GM23338 (cell line): ENCODE data around the gene STIL. TPM values are rescaled to one million over a fixed set of nuclear protein-coding genes. Genes with fewer than 3 reads are reported as not detected.

Experiments
- ATAC-seq: fragments of 200-7000 bp; cut with Tn5 transposase; 3 replicates; pipeline ENCODE4 v1.9.1; 2020
- DNase-seq: peaks from one replicate; pipeline ENCODE4 v3.0.0-alpha.2; 2015; ENCODE audit warnings: low spot score
- H2AFZ ChIP-seq: fragments of 200-600 bp; sonication (generic); 2 replicates; pipeline ENCODE4 v1.8.0; 2016; ENCODE audit warnings: antibody characterized with exemption, mild to moderate bottlenecking, moderate library complexity
- H3F3A ChIP-seq: fragments of 200-600 bp; sonication (generic); replicated peaks from 2 replicates; pipeline ENCODE4 v1.8.0; 2017; ENCODE audit warnings: antibody characterized with exemption, mixed run types, low read depth
- H3K27ac ChIP-seq: fragments of 200-600 bp; sonication (generic); 2 replicates; pipeline ENCODE4 v1.6.1; 2016; ENCODE audit warnings: low read depth
- H3K27me3 ChIP-seq: fragments of 200-600 bp; sonication (generic); 2 replicates; pipeline ENCODE4 v1.8.0; 2016; ENCODE audit warnings: mild to moderate bottlenecking, mixed run types, moderate library complexity; ENCODE audit not compliant: insufficient read depth
- H3K36me3 ChIP-seq: fragments of 200-600 bp; sonication (generic); 2 replicates; pipeline ENCODE4 v1.8.0; 2016; ENCODE audit warnings: mild to moderate bottlenecking; ENCODE audit not compliant: insufficient read depth
- H3K4me1 ChIP-seq: fragments of 200-600 bp; sonication (generic); 2 replicates; pipeline ENCODE4 v1.8.0; 2016; ENCODE audit warnings: mild to moderate bottlenecking, moderate library complexity; ENCODE audit not compliant: insufficient read depth
- H3K4me2 ChIP-seq: fragments of 200-600 bp; sonication (generic); 2 replicates; pipeline ENCODE4 v1.7.1; 2017; ENCODE audit warnings: mixed run types
- H3K4me3 ChIP-seq: fragments of 200-600 bp; sonication (generic); 2 replicates; pipeline ENCODE4 v1.6.1; 2016; ENCODE audit warnings: mixed run types
- H3K79me2 ChIP-seq: fragments of 200-600 bp; sonication (generic); replicated peaks from 2 replicates; pipeline ENCODE4 v1.8.0; 2017; ENCODE audit warnings: mild to moderate bottlenecking; ENCODE audit not compliant: insufficient read depth
- H3K9me2 ChIP-seq: fragments of 200-600 bp; sonication (generic); 2 replicates; pipeline ENCODE4 v1.8.0; 2017; ENCODE audit not compliant: insufficient read depth
- H4K20me1 ChIP-seq: fragments of 200-600 bp; sonication (generic); replicated peaks from 2 replicates; pipeline ENCODE4 v1.8.0; 2017; ENCODE audit warnings: mild to moderate bottlenecking; ENCODE audit not compliant: insufficient read depth
- H3K27ac Mint-ChIP-seq: 2 replicates; pipeline ENCODE4 v1.8.0; 2020; ENCODE audit warnings: inconsistent platforms, mild to moderate bottlenecking, moderate library complexity, mixed read lengths
- H3K27me3 Mint-ChIP-seq: 3 replicates; pipeline ENCODE4 v1.8.0; 2022; ENCODE audit warnings: low read depth, mild to moderate bottlenecking, moderate library complexity, mixed read lengths, inconsistent platforms; ENCODE audit not compliant: insufficient read depth, poor library complexity
- H3K36me3 Mint-ChIP-seq: 3 replicates; pipeline ENCODE4 v1.8.0; 2021; ENCODE audit warnings: low read depth, mild to moderate bottlenecking, inconsistent platforms, moderate library complexity, mixed read lengths
- H3K4me1 Mint-ChIP-seq: 3 replicates; pipeline ENCODE4 v1.8.0; 2020; ENCODE audit warnings: mild to moderate bottlenecking, inconsistent platforms, mixed read lengths
- H3K4me3 Mint-ChIP-seq: 3 replicates; pipeline ENCODE4 v1.8.0; 2021; ENCODE audit warnings: moderate library complexity, mild to moderate bottlenecking, inconsistent platforms, mixed read lengths
- H3K9me3 Mint-ChIP-seq: 3 replicates; pipeline ENCODE4 v1.8.0; 2020; ENCODE audit warnings: moderate library complexity, mild to moderate bottlenecking, inconsistent platforms, mixed read lengths
- CREB1 ChIP-seq: fragments of 250-450 bp; sonication (Bioruptor Pico); IDR thresholded peaks from 2 replicates; pipeline ENCODE4 v1.5.0; 2020; ENCODE audit warnings: low read depth, mild to moderate bottlenecking, moderate library complexity
- ETS1 ChIP-seq: IDR thresholded peaks from 2 replicates; pipeline ENCODE4 v1.6.1; 2016; ENCODE audit warnings: antibody characterized with exemption
- EZH2 ChIP-seq: fragments of 200-600 bp; sonication (generic); IDR thresholded peaks from one replicate; pipeline ENCODE4 v1.8.0; 2017; ENCODE audit warnings: antibody characterized with exemption, mild to moderate bottlenecking, low read depth; ENCODE audit not compliant: unreplicated experiment
- EZH2phosphoT487 ChIP-seq: fragments of 200-600 bp; sonication (generic); IDR thresholded peaks from one replicate; pipeline ENCODE4 v1.8.1; 2018; ENCODE audit warnings: antibody characterized with exemption; ENCODE audit not compliant: unreplicated experiment
- JUNB ChIP-seq: IDR thresholded peaks from one replicate; pipeline ENCODE4 v1.6.1; 2016; ENCODE audit warnings: antibody characterized with exemption; ENCODE audit not compliant: unreplicated experiment
- NANOG ChIP-seq: IDR thresholded peaks from 2 replicates; pipeline ENCODE4 v1.6.1; 2016; ENCODE audit warnings: antibody characterized with exemption, borderline replicate concordance
- REST ChIP-seq: IDR thresholded peaks from one replicate; pipeline ENCODE4 v1.6.1; 2018; ENCODE audit warnings: antibody characterized with exemption; ENCODE audit not compliant: unreplicated experiment
- STAT1 ChIP-seq: IDR thresholded peaks from one replicate; pipeline ENCODE4 v1.6.1; 2016; ENCODE audit warnings: antibody characterized with exemption; ENCODE audit not compliant: unreplicated experiment
- ZNF331 ChIP-seq: fragments of 250-450 bp; sonication (Bioruptor Pico); IDR thresholded peaks from 2 replicates; pipeline ENCODE4 v1.5.0; 2020; ENCODE audit warnings: low read depth, mild to moderate bottlenecking, moderate library complexity
- ZNF462 ChIP-seq: fragments of 250-450 bp; sonication (Bioruptor Pico); IDR thresholded peaks from 2 replicates; pipeline ENCODE4 v1.5.0; 2020; ENCODE audit warnings: mild to moderate bottlenecking, moderate library complexity
- polyA plus RNA-seq: library from polyadenylated mRNA; unstranded; fragments of >200 nt; fragmentation: Nextera tagmentation; extraction: Ambion mirVana; gene quantifications from 2 replicates; pipeline ENCODE4 v1.2.1, GENCODE V29; 2016
- total RNA-seq: library from RNA; depleted of rRNA; stranded (reverse); fragments of >200 nt; shearing (Covaris generic); gene quantifications from 2 replicates; pipeline ENCODE4 v1.2.3, GENCODE V29; 2014

The STIL gene
- total and polyA plus RNA-seq, 2 experiments from 2014 or later = 15.6 to 38.2 TPM

GRCh38 chr1:47219590-47220220 lies 94.2 kb downstream of the STIL start:
- Mint-ChIP-seq H3K4me3 (no peak overlapping the region), H3K36me3 (no peaks in the 10 kb centered on the region), H3K9me3 (no peaks in the 10 kb centered on the region), H3K27me3 (peaks cover 10% of the 10 kb centered on the region), H3K4me1 (no peaks in the 10 kb centered on the region), H3K27ac (no peak overlapping the region)
- Histone ChIP-seq H3K4me3 (no peak overlapping the region), H3K27me3 (peaks cover 73% of the 10 kb centered on the region), H3K4me1 (peaks cover 11% of the 10 kb centered on the region), H4K20me1 (no peaks in the 10 kb centered on the region; the same call in 1 of the 2 replicates), H3K9me2 (no peaks in the 10 kb centered on the region), H3K4me2 (no peak overlapping the region), H3K36me3 (no peaks in the 10 kb centered on the region), H3F3A (no peaks in the 10 kb centered on the region), H3K79me2 (no peaks in the 10 kb centered on the region), H3K27ac (no peak overlapping the region), H2AFZ (no peak overlapping the region)
- TF ChIP-seq NANOG (no peak), ZNF331 (CRISPR knock-in tag) (no peak), STAT1 (no peak), JUNB (no peak), EZH2 (no peak), ETS1 (no peak), CREB1 (CRISPR knock-in tag) (no peak), ZNF462 (CRISPR knock-in tag) (no peak), EZH2phosphoT487 (no peak), REST (no peak)
- no peak for DNase-seq
- ATAC-seq = no peak
